Measurements from ENCODE around the gene AMBRA1. TPM values are rescaled to one million over a fixed set of nuclear protein-coding genes. Genes with fewer than 3 reads are reported as not detected.

The AMBRA1 gene
- polyA plus RNA-seq, 1 donor from 2014 or later: 34.5 TPM

- Histone ChIP-seq H3K4me2 (ENCODE audit: low read length) (no peak overlapping the region), H3F3A (ENCODE audit: insufficient read depth, low read length, poor library complexity, severe bottlenecking) (no peaks in the 10 kb centered on the region), H3K27me3 (ENCODE audit: insufficient read depth, low read depth, low read length) (no peaks in the 10 kb centered on the region), H3K9me2 (ENCODE audit: insufficient read depth, low read length) (no peaks in the 10 kb centered on the region), H3K4me3 (ENCODE audit: low read length) (no peak overlapping the region), H3K27ac (ENCODE audit: low read length) (no peak overlapping the region), H4K20me1 (ENCODE audit: insufficient read depth) (no peaks in the 10 kb centered on the region), H3K79me2 (replicated peaks; ENCODE audit: insufficient read depth, low read length) (peaks cover 19% of the 10 kb centered on the region), H2AFZ (ENCODE audit: low read depth, low read length) (no peak overlapping the region), H3K36me3 (ENCODE audit: insufficient read depth, low read length) (no peaks in the 10 kb centered on the region), H3K9ac (ENCODE audit: low read length) (no peak overlapping the region), H3K9me3 (ENCODE audit: low read length) (no peaks in the 10 kb centered on the region)
- TF ChIP-seq SMC3 (conservative IDR thresholded peaks at IDR 0.05; ENCODE audit: poor library complexity) (no peak), POLR2AphosphoS5 (IDR thresholded peaks at IDR 0.05) (no peak), EP300 (conservative IDR thresholded peaks at IDR 0.05; ENCODE audit: poor library complexity, severe bottlenecking) (no peak), EZH2 (IDR thresholded peaks at IDR 0.05; ENCODE audit: borderline replicate concordance, insufficient read depth, low read length, poor library complexity, severe bottlenecking) (no peak), RAD21 (conservative IDR thresholded peaks at IDR 0.05) (no peak), MXI1 (conservative IDR thresholded peaks at IDR 0.05; ENCODE audit: poor library complexity, severe bottlenecking) (no peak), TAF1 (IDR thresholded peaks at IDR 0.05; ENCODE audit: low read depth) (no peak), CTCF (IDR thresholded peaks at IDR 0.05; ENCODE audit: poor library complexity, severe bottlenecking) (no peak)
- TF ChIP-seq, protein P1, sequence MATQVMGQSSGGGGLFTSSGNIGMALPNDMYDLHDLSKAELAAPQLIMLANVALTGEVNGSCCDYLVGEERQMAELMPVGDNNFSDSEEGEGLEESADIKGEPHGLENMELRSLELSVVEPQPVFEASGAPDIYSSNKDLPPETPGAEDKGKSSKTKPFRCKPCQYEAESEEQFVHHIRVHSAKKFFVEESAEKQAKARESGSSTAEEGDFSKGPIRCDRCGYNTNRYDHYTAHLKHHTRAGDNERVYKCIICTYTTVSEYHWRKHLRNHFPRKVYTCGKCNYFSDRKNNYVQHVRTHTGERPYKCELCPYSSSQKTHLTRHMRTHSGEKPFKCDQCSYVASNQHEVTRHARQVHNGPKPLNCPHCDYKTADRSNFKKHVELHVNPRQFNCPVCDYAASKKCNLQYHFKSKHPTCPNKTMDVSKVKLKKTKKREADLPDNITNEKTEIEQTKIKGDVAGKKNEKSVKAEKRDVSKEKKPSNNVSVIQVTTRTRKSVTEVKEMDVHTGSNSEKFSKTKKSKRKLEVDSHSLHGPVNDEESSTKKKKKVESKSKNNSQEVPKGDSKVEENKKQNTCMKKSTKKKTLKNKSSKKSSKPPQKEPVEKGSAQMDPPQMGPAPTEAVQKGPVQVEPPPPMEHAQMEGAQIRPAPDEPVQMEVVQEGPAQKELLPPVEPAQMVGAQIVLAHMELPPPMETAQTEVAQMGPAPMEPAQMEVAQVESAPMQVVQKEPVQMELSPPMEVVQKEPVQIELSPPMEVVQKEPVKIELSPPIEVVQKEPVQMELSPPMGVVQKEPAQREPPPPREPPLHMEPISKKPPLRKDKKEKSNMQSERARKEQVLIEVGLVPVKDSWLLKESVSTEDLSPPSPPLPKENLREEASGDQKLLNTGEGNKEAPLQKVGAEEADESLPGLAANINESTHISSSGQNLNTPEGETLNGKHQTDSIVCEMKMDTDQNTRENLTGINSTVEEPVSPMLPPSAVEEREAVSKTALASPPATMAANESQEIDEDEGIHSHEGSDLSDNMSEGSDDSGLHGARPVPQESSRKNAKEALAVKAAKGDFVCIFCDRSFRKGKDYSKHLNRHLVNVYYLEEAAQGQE (IDR thresholded peaks at IDR 0.05; ENCODE audit: borderline replicate concordance): no peak
Observed at GRCh38 chr11:46351606-46352005, 242.2 kb downstream of the AMBRA1 start.

DNA sequence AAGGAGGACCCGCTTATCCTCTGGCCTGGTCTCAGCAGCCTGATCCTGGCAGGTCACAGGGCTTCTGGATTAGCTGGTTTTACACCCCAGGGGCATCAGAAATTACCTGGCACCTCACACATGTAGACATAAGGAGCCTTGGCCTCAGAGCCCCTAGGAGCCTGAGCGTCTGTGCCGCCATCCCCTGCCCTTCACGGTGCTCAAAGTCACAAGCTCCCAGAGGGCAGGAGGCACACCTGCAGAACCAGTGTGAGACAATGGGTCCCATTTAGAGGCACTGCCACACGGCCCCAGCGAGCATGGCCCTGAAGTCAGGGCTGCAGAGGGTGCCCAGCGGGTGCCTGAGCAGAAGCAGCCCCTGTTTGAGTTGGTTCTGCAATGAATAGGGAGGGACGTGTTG, 242.7 kb downstream of the AMBRA1 start:
- no peak overlapping the region for H3K4me2 ChIP-seq (ENCODE audit: low read length)
- no peaks in the 10 kb centered on the region for H3K27me3 ChIP-seq (ENCODE audit: insufficient read depth, low read depth, low read length)
- H2AFZ ChIP-seq (ENCODE audit: low read depth, low read length): no peak overlapping the region
- H3F3A ChIP-seq (ENCODE audit: insufficient read depth, low read length, poor library complexity, severe bottlenecking): no peaks in the 10 kb centered on the region
- peaks cover 19% of the 10 kb centered on the region for H3K79me2 ChIP-seq (replicated peaks; ENCODE audit: insufficient read depth, low read length)
- H3K9me3 ChIP-seq (ENCODE audit: low read length): no peaks in the 10 kb centered on the region
- TF ChIP-seq SMC3 (conservative IDR thresholded peaks at IDR 0.05; ENCODE audit: poor library complexity) (no peak), CTCF (IDR thresholded peaks at IDR 0.05; ENCODE audit: poor library complexity, severe bottlenecking) (no peak), MXI1 (conservative IDR thresholded peaks at IDR 0.05; ENCODE audit: poor library complexity, severe bottlenecking) (no peak), TAF1 (IDR thresholded peaks at IDR 0.05; ENCODE audit: low read depth) (no peak), EZH2 (IDR thresholded peaks at IDR 0.05; ENCODE audit: borderline replicate concordance, insufficient read depth, low read length, poor library complexity, severe bottlenecking) (no peak), EP300 (conservative IDR thresholded peaks at IDR 0.05; ENCODE audit: poor library complexity, severe bottlenecking) (no peak), POLR2AphosphoS5 (IDR thresholded peaks at IDR 0.05) (no peak), RAD21 (conservative IDR thresholded peaks at IDR 0.05) (no peak)
- TF ChIP-seq, protein P1 (IDR thresholded peaks at IDR 0.05; ENCODE audit: borderline replicate concordance): no peak
- no peak overlapping the region for H3K9ac ChIP-seq (ENCODE audit: low read length)
- no peak overlapping the region for H3K27ac ChIP-seq (ENCODE audit: low read length)
- H3K9me2 ChIP-seq (ENCODE audit: insufficient read depth, low read length): no peaks in the 10 kb centered on the region
- H4K20me1 ChIP-seq (ENCODE audit: insufficient read depth): no peaks in the 10 kb centered on the region
- no peaks in the 10 kb centered on the region for H3K36me3 ChIP-seq (ENCODE audit: insufficient read depth, low read length)
- H3K4me3 ChIP-seq (ENCODE audit: low read length): no peak overlapping the region

Measured in neural cell (in vitro differentiated cells).